Activated effector memory CD4-positive, alpha-beta T cell treated with anti-CD3 and anti-CD28 coated beads, Interleukin-2, amount 50 U/mL, for 16 hours (primary cell): ENCODE results near the gene LRRC58.
"Not testable (repeated sequence)": the region's sequence is repeated elsewhere in the genome, so short reads cannot be mapped to it uniquely, and the experiment has no call there.

Source experiments
- DNase-seq: peaks from one replicate; pipeline ENCODE4 v3.0.0-alpha.2; 2020

The LRRC58 gene

DNA sequence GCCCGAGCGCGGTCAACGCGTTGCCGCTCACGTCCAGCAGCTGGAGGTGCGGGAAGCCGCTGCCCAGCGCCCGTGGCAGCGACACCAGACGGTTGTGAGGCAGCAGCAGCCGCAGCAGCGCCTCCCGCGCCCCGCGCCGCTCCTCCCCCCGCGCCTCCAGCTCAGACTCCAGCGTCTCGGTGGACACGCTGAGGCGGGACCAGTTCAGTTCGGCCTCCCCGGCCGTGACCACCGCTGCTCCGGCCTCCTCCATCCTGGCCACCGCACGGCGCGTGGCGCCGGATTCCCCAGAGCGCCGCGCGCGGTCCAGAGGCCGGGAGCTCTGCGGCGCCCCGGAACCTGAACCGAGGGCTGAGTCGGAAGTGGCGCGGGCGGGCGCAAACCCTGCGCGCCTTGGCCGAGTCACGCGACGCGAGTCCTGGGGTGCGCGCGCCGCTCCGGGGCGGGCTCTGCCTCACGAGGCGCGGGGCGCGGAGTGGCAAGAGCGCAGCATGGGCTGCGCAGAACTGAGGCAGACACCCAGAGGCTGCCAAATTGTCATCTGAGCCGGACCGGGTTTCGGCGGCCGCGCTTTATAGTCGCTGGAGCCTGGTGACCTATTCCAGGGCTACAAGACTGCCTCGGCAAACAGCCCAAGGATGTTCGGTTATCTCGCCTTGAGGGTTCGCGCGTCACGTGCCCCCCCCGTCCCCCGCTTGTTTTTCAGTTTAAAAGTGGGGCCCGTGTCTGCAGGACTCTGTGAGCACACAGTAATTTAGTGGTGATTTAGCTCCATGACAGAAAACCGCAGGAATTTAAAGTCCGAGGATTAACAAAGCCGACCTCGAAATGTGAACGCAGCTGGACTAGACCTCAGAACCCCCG lies at the start of gene LRRC58:
TSS of gene LRRC58 (minus strand) at position 364 of the 864 bp plus-strand sequence. CDS start at position 253, 111 bp downstream.
- DNase-seq, result peak; percentile 96

DNA sequence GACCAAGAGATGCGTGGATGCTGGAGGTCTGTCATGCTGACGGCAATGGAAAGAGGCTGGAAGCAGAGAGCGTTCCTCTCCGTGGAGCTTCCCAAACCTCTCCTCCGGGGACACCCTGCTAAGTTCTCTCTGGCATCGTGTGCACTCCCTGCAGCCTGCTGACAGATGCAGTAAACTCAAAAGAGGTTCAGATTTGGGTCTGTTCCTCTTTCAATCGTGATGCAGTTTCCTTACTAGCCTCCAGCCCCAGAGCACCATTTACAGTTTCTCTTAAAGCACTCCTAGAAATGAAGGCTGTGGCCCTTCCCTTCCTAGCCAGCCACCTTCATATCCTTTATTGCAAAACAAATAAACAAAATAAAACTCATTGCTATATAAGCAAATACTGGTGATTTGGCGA lies 47.3 kb upstream of the LRRC58 start:
- DNase-seq, result no peak

DNA sequence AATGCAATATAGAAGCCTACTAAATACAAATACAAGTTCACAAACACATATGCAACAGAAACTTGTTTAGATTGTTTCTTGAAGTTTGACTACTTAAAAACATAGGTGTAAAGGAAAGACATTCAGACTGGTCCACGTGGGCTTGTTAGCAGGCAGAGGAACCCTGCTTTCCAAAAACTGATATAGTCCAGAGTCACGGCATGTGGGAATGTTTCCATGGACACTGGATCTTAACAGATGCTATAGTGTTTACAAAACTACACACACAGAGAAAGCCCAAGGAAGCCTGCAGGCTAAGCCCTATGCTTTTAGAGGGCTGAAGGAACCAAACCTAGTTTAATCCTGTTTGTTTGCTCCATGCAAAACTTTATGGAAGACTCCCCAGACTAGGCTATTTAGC lies 45.2 kb upstream of the LRRC58 start:
- DNase-seq, result no peak

DNA sequence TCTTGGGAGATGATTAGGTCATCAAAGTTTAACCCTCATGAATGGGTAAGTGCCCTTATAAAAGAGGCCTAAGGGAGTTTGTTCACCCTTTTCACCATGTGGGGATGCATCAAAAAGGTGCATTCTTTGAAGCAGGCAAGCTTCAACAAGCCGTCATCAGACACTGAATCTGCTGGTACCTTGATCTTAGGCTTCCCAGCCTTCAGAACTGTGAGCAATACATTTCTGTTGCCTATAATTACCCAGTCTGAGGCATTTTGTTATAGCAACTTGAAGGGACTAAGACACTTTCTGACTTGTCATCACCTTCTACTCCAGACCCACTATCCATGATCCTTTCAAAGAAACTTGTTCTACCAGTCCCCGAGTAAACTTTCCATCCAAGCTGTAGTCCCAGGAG lies 44.6 kb upstream of the LRRC58 start:
- DNase-seq, result no peak

DNA sequence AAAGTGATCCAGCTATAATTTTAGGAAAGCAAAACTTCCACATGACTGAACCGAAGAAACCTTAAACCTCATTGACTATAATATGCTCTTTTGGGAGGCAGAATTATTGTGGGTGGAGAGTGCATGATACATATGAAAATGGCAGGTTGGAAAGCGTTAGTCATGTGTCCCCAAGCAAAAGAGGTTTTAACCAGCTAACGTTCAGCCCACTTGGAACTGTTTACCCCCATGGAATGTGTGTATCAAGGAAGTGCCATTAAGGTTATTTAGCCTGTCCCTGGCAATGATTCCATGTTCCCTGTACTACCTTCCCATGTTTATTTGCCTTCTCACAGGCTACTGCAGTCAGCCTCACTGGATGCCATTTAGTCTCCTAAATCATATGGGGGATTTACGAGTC lies 44.1 kb upstream of the LRRC58 start:
- DNase-seq, result no peak

DNA sequence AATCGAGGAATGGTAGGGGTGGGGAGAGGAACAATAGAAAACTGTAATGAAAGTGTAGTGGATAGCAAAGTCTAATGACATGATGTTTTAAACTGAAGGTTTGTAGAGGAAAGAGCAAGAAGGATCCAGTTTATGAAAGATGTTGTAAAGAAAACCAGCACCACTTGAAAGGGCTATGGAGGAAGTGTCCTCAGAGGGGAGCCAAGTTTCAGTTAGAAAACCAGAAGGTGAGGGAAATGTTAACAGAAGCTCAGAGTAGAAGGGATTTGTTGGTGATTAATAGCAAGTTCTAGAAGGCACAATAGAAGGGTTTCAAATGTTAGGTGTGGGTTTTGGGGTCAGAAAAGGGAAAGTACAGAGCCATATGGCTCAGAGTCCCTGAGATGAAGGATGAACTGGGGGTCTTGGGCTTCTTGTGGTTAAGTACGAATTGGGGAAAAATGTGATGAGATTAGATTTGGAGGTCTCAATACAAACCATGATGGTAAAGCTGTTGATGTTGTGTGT lies 33.8 kb upstream of the LRRC58 start:
- no peak for DNase-seq

DNA sequence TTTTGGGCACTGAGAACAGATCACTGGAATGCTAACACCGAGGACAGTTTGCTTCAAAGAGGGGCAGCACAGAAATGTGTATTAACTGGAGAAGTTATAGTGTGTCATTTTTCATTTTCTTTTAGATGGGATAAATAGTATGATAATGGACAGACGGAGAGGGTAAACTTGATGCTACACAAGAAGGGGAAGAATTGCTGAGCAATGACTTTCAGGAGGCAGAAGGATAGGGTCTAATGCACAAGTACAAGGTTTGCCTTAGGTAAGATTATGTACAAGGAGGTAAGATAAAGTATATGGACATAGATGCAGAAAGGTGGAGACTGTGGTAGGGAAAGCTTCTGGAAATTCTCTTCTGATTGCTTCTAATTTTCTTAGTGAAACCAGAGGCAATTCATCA lies 32.3 kb upstream of the LRRC58 start:
- DNase-seq, result no peak

DNA sequence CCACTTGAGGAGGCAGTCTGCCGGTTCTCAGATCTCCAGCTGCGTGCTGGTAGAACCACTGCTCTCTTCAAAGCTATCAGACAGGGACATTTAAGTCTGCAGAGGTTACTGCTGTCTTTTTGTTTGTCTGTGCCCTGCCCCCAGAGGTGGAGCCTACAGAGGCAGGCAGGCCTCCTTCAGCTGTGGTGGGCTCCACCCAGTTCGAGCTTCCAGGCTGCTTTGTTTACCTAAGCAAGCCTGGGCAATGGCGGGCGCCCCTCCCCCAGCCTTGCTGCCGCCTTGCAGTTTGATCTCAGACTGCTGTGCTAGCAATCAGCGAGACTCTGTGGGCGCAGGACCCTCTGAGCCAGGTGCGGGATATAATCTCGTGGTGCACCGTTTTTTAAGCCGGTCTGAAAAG lies 28.8 kb upstream of the LRRC58 start:
- not testable (repeated sequence) for DNase-seq

DNA sequence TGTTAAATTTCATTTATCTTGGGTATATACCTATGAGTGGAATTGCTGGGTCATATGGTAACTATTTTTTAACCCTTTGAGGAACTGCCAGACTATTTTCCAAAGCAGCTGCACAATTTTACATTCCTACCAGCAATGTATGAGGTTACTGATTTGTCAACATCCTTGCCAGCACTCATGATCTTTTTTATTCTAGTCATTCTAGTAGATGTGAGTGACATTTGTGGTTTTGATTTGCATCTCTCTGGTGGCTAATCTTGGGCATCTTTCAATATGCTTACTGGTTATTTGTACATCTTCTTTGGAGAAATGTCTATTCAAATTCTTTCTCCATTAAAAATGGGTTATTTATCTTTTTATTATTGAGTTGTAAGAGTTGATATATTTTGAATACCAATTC lies 21.3 kb upstream of the LRRC58 start:
- DNase-seq, result no peak

DNA sequence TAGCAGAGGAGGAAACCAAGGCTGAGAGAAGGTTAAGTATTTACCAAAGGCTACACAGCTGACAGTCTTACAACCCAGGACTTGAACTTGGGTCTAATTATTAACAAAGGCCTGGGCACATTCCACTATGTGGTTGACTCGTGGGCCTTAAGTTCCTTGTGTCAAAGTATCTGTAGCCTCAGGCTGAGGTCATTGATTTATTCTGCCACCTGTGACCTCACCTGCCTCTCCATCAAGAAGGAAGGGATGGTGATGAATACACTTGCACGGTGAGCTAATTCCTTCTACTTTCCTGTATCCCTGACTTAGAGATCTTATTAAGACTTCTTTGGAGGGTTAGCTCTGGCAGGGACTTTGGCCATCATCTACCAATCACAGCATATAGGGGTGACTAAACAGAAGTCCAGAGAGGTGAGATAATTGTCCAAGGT lies 19.9 kb upstream of the LRRC58 start:
- DNase-seq, result no peak

DNA sequence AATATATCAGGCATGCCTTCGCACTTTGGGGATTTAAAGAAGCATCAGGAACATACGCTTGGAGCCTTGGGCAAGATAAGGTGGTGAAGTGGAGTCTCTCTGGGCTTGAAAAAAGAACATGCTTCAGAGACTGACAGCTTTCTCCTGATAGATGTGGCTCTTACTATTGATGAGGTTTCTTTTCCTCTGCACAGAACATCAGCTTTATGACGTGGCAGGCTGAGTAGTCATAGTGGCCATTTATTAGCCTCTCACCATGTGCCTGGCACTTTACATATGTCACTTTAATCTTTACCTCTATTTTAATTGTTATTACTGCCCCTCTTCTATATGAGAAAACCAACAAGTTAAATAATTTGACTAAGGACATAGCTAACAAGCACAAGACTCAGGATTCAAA lies 19.0 kb upstream of the LRRC58 start:
- DNase-seq, result no peak

DNA sequence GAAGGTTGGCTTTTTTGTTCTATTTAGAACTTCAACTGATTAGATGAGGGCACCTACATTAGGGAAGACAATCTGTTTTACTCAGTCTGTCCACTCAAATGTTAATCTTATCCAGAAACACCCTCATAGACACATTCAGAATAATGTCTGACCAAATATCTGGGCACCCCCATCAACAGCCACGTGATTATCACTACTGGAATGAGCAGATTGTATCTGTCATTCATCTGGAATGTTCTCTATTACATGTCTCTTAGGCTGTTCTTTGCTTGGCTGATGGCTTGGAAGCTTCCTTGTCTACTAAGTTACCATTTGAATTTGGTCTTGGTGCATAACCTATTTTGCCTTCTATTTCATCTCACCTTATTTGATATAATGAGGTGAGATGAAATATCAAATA lies 15.7 kb upstream of the LRRC58 start:
- no peak for DNase-seq

DNA sequence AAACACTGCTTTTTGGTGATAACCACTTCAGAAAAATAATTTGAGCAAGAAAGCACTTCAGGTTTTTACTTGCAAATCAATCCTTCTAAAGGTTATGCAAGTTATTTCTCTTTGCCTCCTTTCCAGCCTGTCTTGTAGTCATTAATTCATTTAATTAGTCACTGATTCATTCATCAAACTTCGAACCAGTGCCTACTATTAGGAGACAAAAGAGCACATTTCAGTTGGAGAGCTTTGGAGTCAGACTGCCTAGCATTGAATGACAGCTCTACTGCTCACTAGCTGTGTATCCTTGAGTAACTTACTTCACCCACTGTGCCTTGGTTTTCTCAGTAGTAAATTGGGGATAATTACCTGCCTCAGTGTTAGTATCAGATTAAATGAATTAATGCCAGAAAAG lies 14.9 kb upstream of the LRRC58 start:
- no peak for DNase-seq

DNA sequence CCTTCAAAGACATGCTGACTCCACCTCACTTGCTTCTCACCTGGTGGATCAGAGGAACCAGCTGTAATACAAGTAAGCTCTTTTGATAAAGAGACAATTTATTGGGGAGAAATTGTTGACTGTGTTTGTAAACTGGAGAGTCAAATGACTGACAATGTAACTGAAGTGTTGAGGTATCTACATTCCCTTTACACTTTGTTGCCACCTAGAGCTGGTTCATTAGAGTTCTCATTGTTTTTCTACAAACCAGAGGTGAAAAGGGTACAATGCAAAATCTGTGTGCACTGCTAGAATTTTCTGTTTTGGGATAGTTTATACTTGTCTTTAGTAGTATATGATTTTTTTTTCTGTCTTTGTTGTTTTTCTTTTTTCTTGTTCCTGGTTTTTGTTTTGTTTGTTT lies 8.7 kb upstream of the LRRC58 start:
- DNase-seq, result no peak

DNA sequence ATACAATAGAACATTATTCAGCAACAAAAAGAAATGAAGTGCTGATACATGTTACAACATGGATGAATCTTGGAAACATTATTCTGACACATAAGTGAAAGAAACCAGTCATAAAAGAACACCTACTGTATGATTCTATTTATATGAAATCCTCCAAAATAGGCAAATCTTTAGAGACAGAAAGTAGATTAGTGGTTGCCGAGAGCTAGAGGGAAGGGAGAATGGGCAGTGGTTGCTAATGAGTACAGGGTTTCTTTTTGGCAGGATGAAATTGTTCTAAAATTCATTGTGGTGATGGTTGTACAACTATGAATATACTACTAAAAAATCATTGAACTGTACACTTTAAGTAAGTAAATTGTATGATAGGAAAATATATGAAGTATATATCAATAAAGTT lies 6.3 kb upstream of the LRRC58 start:
- DNase-seq, result no peak

DNA sequence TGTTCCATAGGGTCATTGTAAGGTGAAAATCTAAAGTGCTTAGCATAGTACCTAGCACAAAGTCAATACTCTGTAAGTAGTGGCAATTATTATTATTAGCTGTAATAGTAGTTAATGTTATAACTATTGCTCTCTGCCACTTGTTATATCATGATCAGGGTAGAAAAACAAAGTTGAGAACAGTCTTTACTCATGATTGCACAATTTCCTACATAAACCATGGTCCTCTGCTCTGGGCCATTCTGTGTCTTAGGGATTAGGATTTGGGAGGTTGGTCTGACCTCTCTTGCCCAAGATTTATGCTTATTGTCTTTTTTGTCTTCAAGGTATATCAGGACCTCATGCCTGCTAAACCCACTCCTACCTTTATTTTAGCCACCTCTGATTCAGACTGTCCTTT lies 4.3 kb upstream of the LRRC58 start:
- DNase-seq, result no peak

DNA sequence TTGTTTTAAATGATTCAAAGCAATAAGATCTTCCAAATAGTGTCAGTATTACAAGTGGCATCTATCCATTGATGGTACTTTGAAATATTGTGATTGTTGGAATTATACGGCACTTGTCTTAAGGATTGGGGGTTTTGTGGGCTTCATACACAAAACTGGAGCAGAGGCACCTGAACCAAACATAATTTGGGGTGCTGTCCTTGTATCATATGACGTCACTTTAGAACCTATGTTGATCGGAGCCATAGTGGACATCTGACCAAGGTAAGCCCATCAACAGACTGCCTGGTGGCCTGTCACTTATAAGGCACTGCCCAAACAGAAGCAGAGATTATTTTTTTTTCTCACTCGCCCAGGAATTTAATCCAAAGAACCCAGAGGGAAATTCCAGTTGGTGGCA lies 2.9 kb upstream of the LRRC58 start:
- no peak for DNase-seq

DNA sequence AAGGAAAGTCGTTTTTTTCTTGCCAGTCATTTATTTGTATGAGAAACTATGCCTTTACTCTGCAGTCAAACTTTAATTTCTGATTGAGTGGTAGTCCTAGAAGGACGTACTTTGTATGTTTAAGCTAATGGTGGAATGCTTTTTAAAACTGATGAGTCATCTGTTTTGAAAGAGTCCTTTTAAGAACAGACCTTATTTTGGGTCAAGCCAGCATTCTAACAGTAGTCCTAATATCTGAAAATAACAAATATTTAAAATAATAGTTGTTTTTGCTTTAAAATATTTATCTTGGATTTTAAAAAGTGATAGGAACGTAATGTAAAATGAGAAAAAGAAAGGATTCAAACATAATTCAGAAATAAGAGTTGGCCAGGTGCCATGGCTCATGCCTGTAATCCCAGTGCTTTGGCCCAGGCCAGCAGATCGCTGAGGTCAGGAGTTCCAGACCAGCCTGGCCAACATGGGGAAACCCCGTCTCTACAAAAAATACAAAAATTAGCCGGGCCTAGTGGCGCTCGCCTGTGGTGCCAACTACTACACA lies 1.3 kb upstream of the LRRC58 start:
- DNase-seq, result no peak

DNA sequence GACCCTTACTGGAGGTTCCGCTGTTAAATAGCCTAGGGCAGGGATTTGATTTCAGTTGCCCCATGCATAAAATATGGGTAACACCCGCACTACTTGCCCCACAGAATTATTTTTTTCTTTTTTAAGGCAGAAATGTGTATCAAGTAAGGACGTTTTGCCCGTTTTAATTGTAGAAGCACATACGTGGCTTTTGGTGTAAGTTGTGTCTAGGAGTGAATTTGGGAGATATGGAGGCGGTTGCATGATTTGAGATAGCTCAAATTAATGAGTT lies 636 bp upstream of the LRRC58 start:
- no peak for DNase-seq

DNA sequence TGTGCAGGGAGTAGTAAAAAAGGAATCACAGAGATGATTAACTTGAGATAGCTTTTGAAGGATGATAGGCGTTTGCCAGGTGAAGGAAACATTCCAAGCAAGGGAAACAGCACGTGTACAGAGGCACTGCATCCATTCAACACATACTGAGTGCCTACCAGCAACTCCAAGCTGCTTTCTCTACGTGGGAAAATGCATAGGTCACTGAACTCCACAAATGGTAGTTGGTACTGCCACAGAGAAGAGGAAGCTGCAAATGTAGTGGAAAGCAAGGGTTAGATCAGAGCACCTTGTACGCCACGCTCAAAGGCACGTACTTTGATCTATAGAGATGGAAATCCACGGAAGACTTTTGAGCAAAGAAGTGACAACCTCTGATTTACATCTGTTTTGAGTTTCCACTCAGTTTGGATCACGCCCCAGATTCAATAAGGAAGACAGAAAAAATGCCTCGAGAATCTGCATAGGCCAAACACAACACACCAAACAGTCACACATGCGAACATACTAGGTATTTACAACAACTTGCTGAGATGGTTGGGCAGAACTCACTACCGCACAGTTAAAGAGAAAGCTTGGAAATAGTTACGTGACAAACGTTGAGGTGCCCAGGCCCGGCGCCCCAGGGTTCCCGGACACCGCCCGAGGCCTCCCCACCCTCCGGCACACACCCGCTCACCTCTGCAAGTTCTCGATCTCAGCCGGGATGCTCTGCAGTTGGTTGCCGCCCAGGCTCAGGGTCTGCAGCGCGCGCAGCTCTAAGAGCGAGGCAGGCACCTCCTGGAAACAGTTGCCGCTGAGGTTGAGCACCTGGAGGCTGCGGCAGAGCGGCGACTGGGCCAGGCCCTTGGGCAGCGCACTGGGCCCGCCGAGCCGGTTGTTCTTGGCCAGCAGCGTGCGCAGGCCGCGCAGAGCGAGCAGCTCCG lies 826 bp downstream of the LRRC58 start:
- peak; percentile 84 for DNase-seq

DNA sequence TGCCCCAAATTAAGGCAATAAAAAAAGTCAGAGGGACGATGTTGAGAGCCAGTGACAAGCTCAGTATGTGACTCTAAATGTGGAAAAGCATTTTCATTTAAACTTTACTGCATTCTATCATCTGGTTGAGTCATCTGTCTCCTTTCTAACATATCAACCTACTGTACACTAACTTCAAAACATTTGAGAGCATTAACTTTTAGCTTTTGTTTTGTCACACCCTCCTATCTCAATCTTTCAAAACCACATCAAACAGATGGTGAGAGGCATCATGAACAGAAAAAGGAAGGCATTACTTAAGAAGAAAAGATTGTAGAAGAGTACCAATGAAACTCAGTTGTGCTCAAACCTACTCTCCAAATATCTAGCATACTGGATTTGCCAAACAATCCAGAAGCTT lies 4.8 kb downstream of the LRRC58 start:
- DNase-seq, result no peak

DNA sequence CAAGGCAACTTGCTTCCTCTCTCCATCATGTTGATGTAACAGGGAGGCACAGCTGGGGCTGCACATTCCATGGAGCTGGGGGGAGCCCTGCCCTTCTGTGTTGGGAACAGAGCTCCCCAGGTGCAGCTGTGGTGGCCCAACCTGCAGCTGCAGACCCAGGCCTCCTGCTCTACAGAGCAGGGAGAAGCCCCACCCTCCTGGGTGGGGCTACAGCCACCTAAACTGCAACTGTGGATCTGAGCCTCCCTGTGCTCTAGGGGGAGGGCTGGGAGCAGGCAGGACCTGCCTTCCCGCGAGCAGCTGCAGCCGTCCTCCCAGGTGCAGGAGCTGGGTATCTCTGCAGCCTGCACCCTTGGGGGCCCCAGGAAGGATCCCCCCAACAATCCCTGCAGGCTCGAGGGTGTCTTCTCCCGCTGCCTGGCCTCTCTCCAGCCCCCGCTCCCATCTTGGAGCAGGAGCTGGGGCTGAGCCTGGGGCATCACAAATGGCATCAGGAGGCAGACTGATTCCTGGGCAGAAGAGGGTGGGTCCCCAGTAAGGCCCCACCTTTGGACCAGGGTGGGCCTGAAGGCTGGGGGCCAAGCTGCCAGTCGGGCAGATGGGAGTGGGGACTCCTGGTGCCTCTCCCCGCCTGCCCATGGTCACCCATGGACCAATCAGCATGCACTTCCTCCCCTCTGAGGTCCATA lies 7.4 kb downstream of the LRRC58 start:
- no peak for DNase-seq

DNA sequence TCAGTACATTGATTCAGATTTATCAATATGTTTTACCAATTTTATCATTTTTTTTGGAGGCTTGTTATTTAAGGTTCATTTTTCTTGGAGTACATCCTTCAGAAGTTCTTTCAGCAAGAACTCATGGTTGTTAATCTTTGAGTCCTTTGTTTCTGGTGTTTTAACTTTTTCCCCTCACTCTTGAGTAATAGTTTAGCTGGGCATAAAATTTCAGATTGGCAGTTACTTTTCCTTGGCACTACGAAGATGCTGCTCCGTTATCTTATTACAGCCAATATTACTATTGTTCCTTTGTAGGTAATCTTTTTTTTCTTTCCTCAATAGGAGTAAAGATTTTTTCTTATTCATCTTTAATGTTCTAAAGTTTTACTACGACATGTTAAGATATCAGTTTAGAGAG lies 9.8 kb downstream of the LRRC58 start:
- DNase-seq, result no peak
